Liver (tissue), 9 donors: ENCODE results near the gene BFSP2. TPM values are rescaled to one million over a fixed set of nuclear protein-coding genes. Genes with fewer than 3 reads are reported as not detected.

Experiments
- DNase-seq: peaks from one replicate; pipeline ENCODE4 v3.0.0-alpha.2; 2017; ENCODE audit warnings: low spot score
- H3K27ac ChIP-seq, 2 donors: one replicate each; pipeline ENCODE4 v1.7.0; 2013; ENCODE audit warnings: inconsistent platforms in 2 of 2, low read length in 2 of 2, control low read depth in 1 of 2, low read depth in 1 of 2, mild to moderate bottlenecking in 1 of 2
- H3K27me3 ChIP-seq, 4 donors: one replicate each; pipeline versions ENCODE4 v1.6.1 to v1.7.0; 2013; ENCODE audit warnings: low read length in 3 of 4, inconsistent platforms in 1 of 4, mild to moderate bottlenecking in 1 of 4, moderate library complexity in 1 of 4; ENCODE audit not compliant: control insufficient read depth in 4 of 4, insufficient read depth in 4 of 4
- H3K36me3 ChIP-seq, 4 donors: one replicate each; pipeline versions ENCODE4 v1.6.1 to v1.7.0; 2013; ENCODE audit warnings: low read length in 3 of 4, mild to moderate bottlenecking in 3 of 4, low read depth in 1 of 4, moderate library complexity in 1 of 4; ENCODE audit not compliant: control insufficient read depth in 4 of 4, insufficient read depth in 3 of 4
- H3K4me1 ChIP-seq, 4 donors: one replicate each; pipeline versions ENCODE4 v1.6.1 to v1.7.0; 2013; ENCODE audit warnings: low read length in 3 of 4, mild to moderate bottlenecking in 3 of 4, moderate library complexity in 1 of 4; ENCODE audit not compliant: control insufficient read depth in 4 of 4, insufficient read depth in 4 of 4
- H3K4me3 ChIP-seq, 3 donors: one replicate each; pipeline versions ENCODE4 v1.6.1 to v1.7.0; 2013; ENCODE audit warnings: low read length in 3 of 3, control low read depth in 1 of 3, low read depth in 1 of 3, mild to moderate bottlenecking in 1 of 3
- H3K9ac ChIP-seq, 2 donors: one replicate each; pipeline ENCODE4 v1.7.0; 2013; ENCODE audit warnings: low read length in 2 of 2, mild to moderate bottlenecking in 2 of 2, moderate library complexity in 2 of 2, control low read depth in 1 of 2, low read depth in 1 of 2
- H3K9me3 ChIP-seq, 4 donors: one replicate each; pipeline versions ENCODE4 v1.6.1 to v1.7.0; 2013; ENCODE audit warnings: low read length in 3 of 4; ENCODE audit not compliant: control insufficient read depth in 4 of 4
- ATF3 ChIP-seq: IDR thresholded peaks from 2 replicates; pipeline ENCODE4 v1.6.1; 2016; ENCODE audit warnings: antibody characterized with exemption
- CTCF ChIP-seq: fragments of 150-350 bp; IDR thresholded peaks from 2 replicates; pipeline ENCODE4 v1.5.1; 2017; ENCODE audit warnings: improper control_type of control experiment, low read depth, low read length; ENCODE audit not compliant: missing input control
- EGR1 ChIP-seq, 2 donors: IDR thresholded peaks; 2 replicates each; pipeline ENCODE4 v1.6.1; 2016 to 2018; ENCODE audit warnings: antibody characterized with exemption in 2 of 2, low read depth in 2 of 2
- FOXA1 ChIP-seq: IDR thresholded peaks from 2 replicates; pipeline ENCODE4 v1.6.1; 2016; ENCODE audit warnings: antibody characterized with exemption
- FOXA2 ChIP-seq: IDR thresholded peaks from 2 replicates; pipeline ENCODE4 v1.6.1; 2016; ENCODE audit warnings: antibody characterized with exemption
- GABPA ChIP-seq, 2 donors: IDR thresholded peaks in 1 of 2; conservative IDR thresholded peaks in 1 of 2; 2 replicates each; pipeline ENCODE4 v1.6.1; 2016; ENCODE audit warnings: antibody characterized with exemption in 2 of 2, mild to moderate bottlenecking in 1 of 2, moderate library complexity in 1 of 2
- HNF4A ChIP-seq, 2 donors: conservative IDR thresholded peaks; 2 replicates each; pipeline ENCODE4 v1.6.1; 2016; ENCODE audit warnings: antibody characterized with exemption in 2 of 2, mild to moderate bottlenecking in 2 of 2
- HNF4G ChIP-seq: IDR thresholded peaks from 2 replicates; pipeline ENCODE4 v1.6.1; 2016; ENCODE audit warnings: antibody characterized with exemption
- JUND ChIP-seq, 2 donors: IDR thresholded peaks; 2 replicates each; pipeline ENCODE4 v1.6.1; 2016; ENCODE audit warnings: antibody characterized with exemption in 2 of 2
- MAX ChIP-seq: IDR thresholded peaks from 2 replicates; pipeline ENCODE4 v1.6.1; 2016; ENCODE audit warnings: antibody characterized with exemption
- NR2F2 ChIP-seq: IDR thresholded peaks from 2 replicates; pipeline ENCODE4 v1.6.1; 2016; ENCODE audit warnings: antibody characterized with exemption
- RAD21 ChIP-seq, 2 donors: IDR thresholded peaks; 2 replicates each; pipeline ENCODE4 v1.6.1; 2016; ENCODE audit warnings: antibody characterized with exemption in 2 of 2, mild to moderate bottlenecking in 2 of 2
- REST ChIP-seq: IDR thresholded peaks from 2 replicates; pipeline ENCODE4 v1.6.1; 2016; ENCODE audit warnings: antibody characterized with exemption, mild to moderate bottlenecking
- RXRA ChIP-seq, 2 donors: IDR thresholded peaks; 2 replicates each; pipeline ENCODE4 v1.6.1; 2017 to 2018; ENCODE audit warnings: antibody characterized with exemption in 2 of 2, mild to moderate bottlenecking in 1 of 2
- SP1 ChIP-seq: IDR thresholded peaks from 2 replicates; pipeline ENCODE4 v1.6.1; 2018; ENCODE audit warnings: antibody characterized with exemption, mild to moderate bottlenecking
- TAF1 ChIP-seq: conservative IDR thresholded peaks from 2 replicates; pipeline ENCODE4 v1.6.1; 2016; ENCODE audit warnings: antibody characterized with exemption, mild to moderate bottlenecking
- YY1 ChIP-seq: IDR thresholded peaks from 2 replicates; pipeline ENCODE4 v1.6.1; 2016; ENCODE audit warnings: antibody characterized with exemption, mild to moderate bottlenecking
- ZBTB33 ChIP-seq: IDR thresholded peaks from 2 replicates; pipeline ENCODE4 v1.6.1; 2016; ENCODE audit warnings: antibody characterized with exemption
- WGBS: extraction: QIAGEN DNeasy Blood & Tissue Kit; methylation state at CpG from one replicate; pipeline ENCODE4 v1.1.7; 2013; 5-methylcytosine and 5-hydroxymethylcytosine counted together
- polyA plus RNA-seq, 2 donors: library from polyadenylated mRNA; stranded (reverse) in 1 of 2; unstranded in 1 of 2; fragments of 200-250 nt in 1 of 2; fragments of >200 nt in 1 of 2; fragmentation: Nextera tagmentation in 1 of 2; extraction: Ambion mirVana in 1 of 2; gene quantifications; one replicate each; pipeline versions ENCODE4 v1.2.1 to v1.2.3, GENCODE V29; 2013 to 2015
- total RNA-seq, 2 donors: library from RNA; depleted of rRNA; stranded (reverse); fragments of >200 nt; gene quantifications; one replicate each; pipeline ENCODE4 v1.2.3, GENCODE V29; 2014
- donor health status: healthy.
- donor health status: healthy.
- donor health status: healthy.
- donor health status: healthy.
- donor health status: healthy.

The BFSP2 gene
- total and polyA plus RNA-seq, 4 donors: 0.42 TPM; not detected in 3

GRCh38 chr3:133506215-133506901, 106.5 kb downstream of the BFSP2 start:
- H3K36me3 ChIP-seq: no peaks in the 10 kb centered on the region
- no peaks in the 10 kb centered on the region for H3K27me3 ChIP-seq
- peak overlapping the region; percentile 14 to 58 (median 21) for H3K4me3 ChIP-seq
- H3K27ac ChIP-seq: peak overlapping the region; percentile 65 to 74
- WGBS: 16% methylated on average over 9 of the region's 9 CpGs
- DNase-seq: no peak
- TF ChIP-seq HNF4A (conservative IDR thresholded peaks at IDR 0.05) (peak; percentile 22 to 43), NR2F2 (peak; percentile 76), MAX (no peak), RXRA (IDR thresholded peaks at IDR 0.05) (peak; percentile 60 to 75)
- H3K9me3 ChIP-seq: no peaks in the 10 kb centered on the region
- peaks cover 4 to 30% (median 27%) of the 10 kb centered on the region in 4 donors for H3K4me1 ChIP-seq
- peak overlapping the region; percentile 27 to 79 for H3K9ac ChIP-seq

GRCh38 chr3:133509488-133509887, 109.6 kb downstream of the BFSP2 start:
- no peak overlapping the region for H3K4me3 ChIP-seq
- DNase-seq: no peak
- no peaks in the 10 kb centered on the region for H3K27me3 ChIP-seq
- TF ChIP-seq FOXA2: peak; percentile 73
- no peak for TF ChIP-seq CTCF
- peak; percentile 82 for TF ChIP-seq SP1
- peak; percentile 35 for TF ChIP-seq FOXA1
- no peak for TF ChIP-seq NR2F2
- peak in 1 of 2 donors; percentile 83 for TF ChIP-seq EGR1 (IDR thresholded peaks at IDR 0.05; ENCODE audit: low read depth in 2 of 2)
- TF ChIP-seq HNF4G: peak; percentile 44
- peak; percentile 78 for TF ChIP-seq ATF3
- peak; percentile 93 to 97 for TF ChIP-seq HNF4A (conservative IDR thresholded peaks at IDR 0.05)
- peak; percentile 80 to 94 for TF ChIP-seq RXRA (IDR thresholded peaks at IDR 0.05)
- peak; percentile 67 to 94 for TF ChIP-seq JUND (IDR thresholded peaks at IDR 0.05)
- TF ChIP-seq YY1: peak; percentile 64
- TF ChIP-seq REST: peak; percentile 69
- TF ChIP-seq GABPA (IDR thresholded peaks at IDR 0.05 in 1 of 2, conservative IDR thresholded peaks at IDR 0.05 in 1 of 2): peak in 1 of 2 donors; percentile 26
- no peak for TF ChIP-seq TAF1
- peak; percentile 72 for TF ChIP-seq MAX
- peak; percentile 77 for TF ChIP-seq ZBTB33
- TF ChIP-seq RAD21 (IDR thresholded peaks at IDR 0.05): peak; percentile 54 to 55
- H3K27ac ChIP-seq: no peak overlapping the region
- H3K9me3 ChIP-seq: no peaks in the 10 kb centered on the region
- H3K4me1 ChIP-seq: peaks cover 4 to 30% (median 27%) of the 10 kb centered on the region in 4 donors
- H3K9ac ChIP-seq: no peak overlapping the region
- H3K36me3 ChIP-seq: no peaks in the 10 kb centered on the region
